PC-9 (cell line): Measurements from ENCODE around the gene TPX2. TPM values are rescaled to one million over a fixed set of nuclear protein-coding genes. Genes with fewer than 3 reads are reported as not detected.
A peak's percentile ranks its signal among the peaks of the same experiment; 100 is the strongest.

Experiments
- BruUV-seq: library from RNA; stranded (reverse); fragments of 400-500 nt; replicated peaks from 2 replicates; lab custom pipeline; 2021; lab: Mats Ljungman, UMichigan
- CTCF ChIA-PET: fragments of 300-600 bp; sonication (Branson Sonifier 250); formaldehyde crosslinking; loops from one replicate; lab custom pipeline; 2022; ENCODE audit warnings: antibody characterized with exemption; lab: Charles Lee
- POLR2A ChIA-PET: fragments of 300-600 bp; sonication (Branson Sonifier 250); formaldehyde crosslinking; loops from one replicate; lab custom pipeline; 2022; ENCODE audit warnings: antibody characterized with exemption; ENCODE audit not compliant: unreplicated experiment; lab: Charles Lee
- DNase-seq, 2 experiments: peaks; one replicate each; pipeline versions ENCODE4 v3.0.0 to v3.0.0-alpha.2; 2015 to 2022; ENCODE audit warnings: mixed read lengths in 1 of 2
- H2AFZ ChIP-seq: fragments of 200-600 bp; sonication (generic); 2 replicates; pipeline ENCODE4 v1.8.1; 2017; ENCODE audit warnings: antibody characterized with exemption
- H3F3A ChIP-seq: fragments of 200-600 bp; sonication (generic); 2 replicates; pipeline ENCODE4 v1.8.1; 2017; ENCODE audit warnings: antibody characterized with exemption, mild to moderate bottlenecking, low read depth; ENCODE audit not compliant: insufficient read depth
- H3K27ac ChIP-seq: fragments of 200-600 bp; sonication (generic); 2 replicates; pipeline ENCODE4 v1.6.1; 2016; ENCODE audit warnings: mixed run types
- H3K27me3 ChIP-seq: fragments of 200-600 bp; sonication (generic); 2 replicates; pipeline ENCODE4 v1.6.1; 2016; ENCODE audit warnings: low read depth, mixed run types; ENCODE audit not compliant: insufficient read depth
- H3K36me3 ChIP-seq: fragments of 200-600 bp; sonication (generic); 2 replicates; pipeline ENCODE4 v1.6.1; 2016; ENCODE audit warnings: low read depth, mixed run types
- H3K4me1 ChIP-seq: fragments of 200-600 bp; sonication (generic); replicated peaks from 2 replicates; pipeline ENCODE4 v1.6.1; 2016; ENCODE audit warnings: mixed run types; ENCODE audit not compliant: insufficient read depth
- H3K4me2 ChIP-seq: fragments of 200-600 bp; sonication (generic); 2 replicates; pipeline ENCODE4 v1.6.1; 2017; ENCODE audit warnings: mixed run types
- H3K4me3 ChIP-seq: fragments of 200-600 bp; sonication (generic); 2 replicates; pipeline ENCODE4 v1.6.1; 2016; ENCODE audit warnings: mixed run types
- H3K79me2 ChIP-seq: fragments of 200-600 bp; sonication (generic); 2 replicates; pipeline ENCODE4 v1.6.1; 2017; ENCODE audit warnings: low read depth, mixed run types
- H3K9me2 ChIP-seq: fragments of 200-600 bp; sonication (generic); 2 replicates; pipeline ENCODE4 v1.8.1; 2017; ENCODE audit warnings: mild to moderate bottlenecking; ENCODE audit not compliant: insufficient read depth
- H3K9me3 ChIP-seq: fragments of 200-600 bp; sonication (generic); 2 replicates; pipeline ENCODE4 v1.8.1; 2016; ENCODE audit warnings: low read depth; ENCODE audit not compliant: insufficient read depth
- H4K20me1 ChIP-seq: fragments of 200-600 bp; sonication (generic); 2 replicates; pipeline ENCODE4 v1.8.1; 2017; ENCODE audit not compliant: insufficient read depth
- CTCF ChIP-seq: fragments of 200-600 bp; sonication (generic); conservative IDR thresholded peaks from 2 replicates; pipeline ENCODE4 v1.6.1; 2017; ENCODE audit warnings: mixed run types, antibody characterized with exemption, mild to moderate bottlenecking, moderate library complexity
- EZH2 ChIP-seq: fragments of 200-600 bp; sonication (generic); IDR thresholded peaks from 2 replicates; pipeline ENCODE4 v1.8.0; 2017; ENCODE audit warnings: antibody characterized with exemption, low read depth
- intact Hi-C: fragments of 100-400 bp; cut with micrococcal nuclease; formaldehyde crosslinking; loops from one replicate; pipeline ENCODE4 v1.10.0; 2022; ENCODE audit not compliant: unreplicated experiment
- total RNA-seq: library from RNA; stranded (reverse); gene quantifications from 2 replicates; pipeline ENCODE4 v1.2.3, GENCODE V29; 2021

The TPX2 gene
- total RNA-seq, 1 experiment from 2014 or later = 164 TPM

DNA sequence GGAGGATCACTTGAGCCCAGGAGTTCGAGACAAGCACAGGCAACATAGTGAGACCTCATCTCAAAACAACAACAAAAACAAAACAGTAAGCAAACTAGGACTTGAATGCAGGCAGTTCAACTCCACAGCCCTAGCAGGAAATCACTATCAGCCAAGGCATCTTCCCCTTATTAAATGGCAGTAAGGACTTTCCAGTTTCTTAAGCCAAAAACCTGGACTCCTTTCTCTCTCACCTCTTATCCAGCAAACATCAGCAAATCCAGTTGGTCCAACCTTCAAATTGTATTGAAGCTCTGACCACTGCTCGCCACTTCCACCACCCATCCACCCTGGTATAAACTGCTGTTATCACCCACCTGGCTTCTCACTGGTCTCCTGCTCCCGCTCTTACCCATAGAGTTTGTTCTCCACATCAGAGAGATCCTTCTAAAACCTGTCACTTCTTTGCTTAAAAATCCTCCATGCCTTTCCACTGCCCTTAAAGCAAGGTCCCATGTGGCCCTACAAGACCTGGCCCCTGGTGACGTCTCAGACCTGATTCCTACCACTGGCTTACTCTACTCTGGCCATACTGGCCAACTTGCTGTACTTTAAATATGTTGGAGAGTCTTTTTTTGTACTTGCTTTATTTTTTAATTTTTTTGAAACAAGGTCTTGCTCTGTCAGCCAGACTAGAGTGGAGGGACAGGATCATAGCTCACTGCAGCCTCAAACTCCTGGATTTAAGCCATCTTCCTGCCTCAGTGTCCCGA is 44.1 kb upstream of the TPX2 start:
- BruUV-seq = no TSS peak
- H3F3A ChIP-seq = peaks cover 72% of the 10 kb centered on the region
- H3K9me2 ChIP-seq = no peaks in the 10 kb centered on the region
- intact Hi-C loops = no loop called here
- H3K9me3 ChIP-seq = no peaks in the 10 kb centered on the region
- no peak for TF ChIP-seq CTCF
- TF ChIP-seq EZH2 = no peak
- ChIA-PET CTCF (interaction anchor here (0.6 to 2.6 kb wide), 5 partner anchors 14 to 750 kb away, joined by 3 to 14 read pairs (median 11); partner anchors contain the start of gene BCL2L1), POLR2A (interaction anchor here (0.5 to 1.8 kb wide), 6 partner anchors 9 to 122 kb away, joined by 4 to 15 read pairs (median 8); partner anchors contain the start of gene BCL2L1)
- no peak overlapping the region; the same call in 1 of the 2 replicates for H3K4me3 ChIP-seq
- H4K20me1 ChIP-seq = no peaks in the 10 kb centered on the region
- peaks cover 81% of the 10 kb centered on the region for H3K4me1 ChIP-seq
- no peaks in the 10 kb centered on the region for H3K27me3 ChIP-seq
- peaks cover 92% of the 10 kb centered on the region for H3K79me2 ChIP-seq
- peak overlapping the region; percentile 95 for H3K27ac ChIP-seq
- peak overlapping the region; percentile 60 for H3K4me2 ChIP-seq
- H3K36me3 ChIP-seq = peaks cover 53% of the 10 kb centered on the region
- no peak for DNase-seq
- H2AFZ ChIP-seq = no peak overlapping the region

GRCh38 chr20:31695849-31696804 is 43.0 kb upstream of the TPX2 start:
- Histone ChIP-seq H2AFZ (no peak overlapping the region), H3K79me2 (peaks cover 93% of the 10 kb centered on the region), H3K36me3 (peaks cover 51% of the 10 kb centered on the region), H3K27ac (peak overlapping the region; percentile 95), H3K4me2 (peak overlapping the region; percentile 66), H3K9me2 (no peaks in the 10 kb centered on the region), H3K4me3 (peak overlapping the region; percentile 5; the same call in 1 of the 2 replicates), H4K20me1 (no peaks in the 10 kb centered on the region), H3K27me3 (no peaks in the 10 kb centered on the region), H3K4me1 (peaks cover 87% of the 10 kb centered on the region), H3F3A (peaks cover 77% of the 10 kb centered on the region), H3K9me3 (no peaks in the 10 kb centered on the region)
- TSS peak; percentile 84 for BruUV-seq
- no peak for TF ChIP-seq CTCF
- no peak for TF ChIP-seq EZH2
- ChIA-PET POLR2A (interaction anchor here (0.6 to 1.8 kb wide), 7 partner anchors 8 to 94 kb away, joined by 3 to 15 read pairs (median 9); partner anchors contain the start of gene BCL2L1), CTCF (interaction anchor here (0.6 to 2.6 kb wide), 6 partner anchors 9 to 749 kb away, joined by 3 to 14 read pairs (median 8); partner anchors contain the start of gene BCL2L1)
- intact Hi-C loops = loop anchor here (1.0 kb wide), 1 partner anchor 23 kb away; no protein-coding TSS in a partner anchor
- peak; percentile 85 to 99 for DNase-seq
